Stomach (tissue), 4 donors: Measurements from ENCODE around the gene PLCB4.

Source experiments
- EP300 ChIP-seq: sonication (generic); formaldehyde crosslinking; IDR thresholded peaks from one replicate; pipeline ENCODE4 v1.6.1; 2017; ENCODE audit warnings: antibody characterized with exemption
- POLR2AphosphoS5 ChIP-seq, 3 donors: sonication (generic); formaldehyde crosslinking; IDR thresholded peaks; one replicate each; pipeline ENCODE4 v1.6.1; 2016; ENCODE audit warnings: antibody characterized with exemption in 3 of 3
- TF ChIP-seq, protein P1 (sequence below), 7 experiments: fragments of 450-650 bp in 4 of 7; fragments of 200-600 bp in 3 of 7; sonication (generic) in 3 of 7; IDR thresholded peaks; one replicate each; pipeline ENCODE4 v1.5.1; 2016 to 2019; ENCODE audit warnings: antibody characterized with exemption in 7 of 7, control low read depth in 2 of 7, mild to moderate bottlenecking in 1 of 7

DNA sequence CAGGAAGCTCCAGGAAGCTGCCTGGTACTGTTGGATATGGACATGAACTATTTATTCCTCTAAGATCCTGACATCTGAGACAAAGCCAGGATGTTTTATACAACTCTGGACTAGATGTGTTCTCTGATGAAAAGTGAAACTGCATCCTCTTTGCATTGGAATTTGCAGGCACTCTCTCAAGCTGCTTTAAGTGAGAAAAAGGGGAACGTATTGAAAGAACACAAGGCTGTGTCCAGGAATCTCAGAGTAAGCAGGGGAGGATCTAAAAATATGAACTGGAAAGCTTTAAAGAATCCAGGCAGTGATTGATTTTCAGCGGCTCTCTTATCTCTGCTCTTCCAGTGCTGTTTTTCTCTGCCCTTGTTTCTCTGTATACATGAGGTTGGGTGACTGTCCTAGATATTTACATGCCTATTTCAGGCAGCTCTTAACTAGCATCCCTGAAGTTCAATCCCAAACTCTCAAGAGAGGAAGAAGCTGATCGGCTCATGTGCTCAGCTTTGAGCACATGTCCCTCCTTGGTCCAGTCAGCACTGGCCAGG is 193.8 kb downstream of the PLCB4 start:
- TF ChIP-seq EP300, result no peak
- TF ChIP-seq POLR2AphosphoS5 (IDR thresholded peaks at IDR 0.05), result no peak
- TF ChIP-seq, protein P1, sequence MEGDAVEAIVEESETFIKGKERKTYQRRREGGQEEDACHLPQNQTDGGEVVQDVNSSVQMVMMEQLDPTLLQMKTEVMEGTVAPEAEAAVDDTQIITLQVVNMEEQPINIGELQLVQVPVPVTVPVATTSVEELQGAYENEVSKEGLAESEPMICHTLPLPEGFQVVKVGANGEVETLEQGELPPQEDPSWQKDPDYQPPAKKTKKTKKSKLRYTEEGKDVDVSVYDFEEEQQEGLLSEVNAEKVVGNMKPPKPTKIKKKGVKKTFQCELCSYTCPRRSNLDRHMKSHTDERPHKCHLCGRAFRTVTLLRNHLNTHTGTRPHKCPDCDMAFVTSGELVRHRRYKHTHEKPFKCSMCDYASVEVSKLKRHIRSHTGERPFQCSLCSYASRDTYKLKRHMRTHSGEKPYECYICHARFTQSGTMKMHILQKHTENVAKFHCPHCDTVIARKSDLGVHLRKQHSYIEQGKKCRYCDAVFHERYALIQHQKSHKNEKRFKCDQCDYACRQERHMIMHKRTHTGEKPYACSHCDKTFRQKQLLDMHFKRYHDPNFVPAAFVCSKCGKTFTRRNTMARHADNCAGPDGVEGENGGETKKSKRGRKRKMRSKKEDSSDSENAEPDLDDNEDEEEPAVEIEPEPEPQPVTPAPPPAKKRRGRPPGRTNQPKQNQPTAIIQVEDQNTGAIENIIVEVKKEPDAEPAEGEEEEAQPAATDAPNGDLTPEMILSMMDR (IDR thresholded peaks at IDR 0.05), result no peak
